ENCODE results near the gene TMCC2.

GRCh38 chr1:205306929-205307566 lies 79.3 kb downstream of the TMCC2 start:
- TF ChIP-seq EZH2 (IDR thresholded peaks at IDR 0.05; ENCODE audit: borderline replicate concordance, insufficient read depth, low read depth, low read length, poor library complexity, severe bottlenecking) (no peak), CTCF (IDR thresholded peaks at IDR 0.05) (no peak)
